PC-9 (cell line): Measurements from ENCODE around the gene HTR4.

Experiments
- EZH2 ChIP-seq: fragments of 200-600 bp; sonication (generic); IDR thresholded peaks from 2 replicates; pipeline ENCODE4 v1.8.0; 2017; ENCODE audit warnings: antibody characterized with exemption, low read depth
- TF ChIP-seq, protein P1 (sequence below): fragments of 200-600 bp; sonication (generic); conservative IDR thresholded peaks from 2 replicates; pipeline ENCODE4 v1.6.1; 2017; ENCODE audit warnings: mixed run types, antibody characterized with exemption, mild to moderate bottlenecking, moderate library complexity

DNA sequence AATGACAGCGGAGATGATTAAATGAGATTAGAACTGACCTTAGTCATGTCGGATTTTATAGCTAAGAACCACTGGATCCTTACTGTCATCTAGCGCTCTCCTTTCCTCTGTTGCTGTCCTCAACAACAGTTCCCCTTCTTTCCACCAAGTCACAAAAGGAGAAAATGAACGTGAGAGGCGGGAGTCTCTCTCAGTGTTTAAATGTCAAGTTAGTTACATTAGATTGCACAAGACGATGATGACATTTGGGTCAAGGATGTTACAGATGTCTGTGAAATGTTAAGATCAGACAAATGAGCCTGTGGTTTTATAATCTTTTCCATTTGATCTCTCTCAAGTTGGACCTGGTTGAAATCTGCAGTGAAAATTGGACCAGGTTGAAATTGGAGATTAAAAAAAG lies 217.1 kb downstream of the HTR4 start:
- TF ChIP-seq, protein P1, sequence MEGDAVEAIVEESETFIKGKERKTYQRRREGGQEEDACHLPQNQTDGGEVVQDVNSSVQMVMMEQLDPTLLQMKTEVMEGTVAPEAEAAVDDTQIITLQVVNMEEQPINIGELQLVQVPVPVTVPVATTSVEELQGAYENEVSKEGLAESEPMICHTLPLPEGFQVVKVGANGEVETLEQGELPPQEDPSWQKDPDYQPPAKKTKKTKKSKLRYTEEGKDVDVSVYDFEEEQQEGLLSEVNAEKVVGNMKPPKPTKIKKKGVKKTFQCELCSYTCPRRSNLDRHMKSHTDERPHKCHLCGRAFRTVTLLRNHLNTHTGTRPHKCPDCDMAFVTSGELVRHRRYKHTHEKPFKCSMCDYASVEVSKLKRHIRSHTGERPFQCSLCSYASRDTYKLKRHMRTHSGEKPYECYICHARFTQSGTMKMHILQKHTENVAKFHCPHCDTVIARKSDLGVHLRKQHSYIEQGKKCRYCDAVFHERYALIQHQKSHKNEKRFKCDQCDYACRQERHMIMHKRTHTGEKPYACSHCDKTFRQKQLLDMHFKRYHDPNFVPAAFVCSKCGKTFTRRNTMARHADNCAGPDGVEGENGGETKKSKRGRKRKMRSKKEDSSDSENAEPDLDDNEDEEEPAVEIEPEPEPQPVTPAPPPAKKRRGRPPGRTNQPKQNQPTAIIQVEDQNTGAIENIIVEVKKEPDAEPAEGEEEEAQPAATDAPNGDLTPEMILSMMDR: no peak
- TF ChIP-seq EZH2: no peak
